Muscle of back (tissue), 11 donors: ENCODE data around the gene CAPN9. TPM values are rescaled to one million over a fixed set of nuclear protein-coding genes. Genes with fewer than 3 reads are reported as not detected.
"Not testable (repeated sequence)": the region's sequence is repeated elsewhere in the genome, so short reads cannot be mapped to it uniquely, and the experiment has no call there.

ENCODE experiments used
- DNase-seq, 3 donors: peaks; one replicate each; pipeline versions ENCODE4 v3.0.0 to v3.0.0-alpha.2; 2013
- polyA plus RNA-seq, 10 donors: library from polyadenylated mRNA; unstranded; fragments of 120-200 nt; gene quantifications; one replicate each; pipeline ENCODE4 v1.2.1, GENCODE V29; 2013; ENCODE audit not compliant: insufficient read length in 10 of 10

CAPN9 gene
- polyA plus RNA-seq, 10 donors: 0.50 to 1.3 (median 0.83) TPM

- DNase-seq: no peak
These were observed 74.2 kb downstream of the CAPN9 start for GRCh38 chr1:230821346-230821745.

DNA sequence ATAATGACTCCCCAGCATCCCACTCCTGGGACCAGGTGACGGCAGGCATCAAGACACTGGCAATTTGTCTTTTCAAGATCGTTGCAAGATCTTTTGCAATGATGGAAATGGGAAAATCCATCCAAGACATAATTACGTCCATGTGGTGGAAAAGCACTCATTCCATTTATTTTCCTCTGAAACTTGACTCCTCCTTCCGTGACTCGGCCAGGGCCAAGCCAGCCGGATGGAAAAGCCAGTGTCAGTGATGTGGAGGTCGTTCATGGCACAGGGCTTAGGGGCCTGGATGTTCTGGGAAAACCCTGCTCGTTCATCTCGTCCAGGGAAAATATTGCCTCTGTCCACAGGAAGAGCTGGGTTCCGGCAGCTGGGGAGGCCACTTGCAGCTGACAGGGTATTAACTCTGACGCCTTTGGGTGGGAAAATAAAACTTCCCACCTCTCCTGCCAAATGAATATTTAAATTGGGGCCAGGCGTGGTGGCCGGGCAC lies 74.9 kb downstream of the CAPN9 start:
- peak; percentile 77 to 94 (median 85) for DNase-seq

- DNase-seq: peak; percentile 52 to 94 (median 84)
These were observed 76.2 kb downstream of the CAPN9 start for GRCh38 chr1:230823426-230823825.

DNA sequence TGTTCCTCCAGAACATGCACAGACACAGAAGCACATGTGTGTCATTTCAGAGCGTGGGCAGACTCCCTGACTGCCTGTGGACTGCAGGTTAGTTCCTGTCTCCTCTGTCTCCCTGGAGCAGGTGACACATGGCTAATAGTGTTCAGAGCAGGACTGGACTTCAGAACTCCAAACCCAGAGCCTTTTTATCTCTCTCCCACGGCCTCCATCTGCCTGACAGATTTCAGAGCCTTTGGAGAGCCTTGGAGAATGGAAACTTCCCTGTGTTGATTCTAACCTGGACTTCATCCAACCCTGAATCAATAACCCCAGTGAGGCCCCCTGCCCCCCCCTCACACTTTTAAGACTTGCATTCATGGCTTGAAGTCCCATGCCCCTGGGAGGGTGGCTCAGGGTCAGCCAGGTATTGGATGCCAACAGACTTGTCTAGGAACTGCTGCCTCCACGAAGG lies 76.8 kb downstream of the CAPN9 start:
- no peak for DNase-seq

- peak in 1 of 3 donors; percentile 65 for DNase-seq
These were observed 77.3 kb downstream of the CAPN9 start for GRCh38 chr1:230824551-230824918.

DNA sequence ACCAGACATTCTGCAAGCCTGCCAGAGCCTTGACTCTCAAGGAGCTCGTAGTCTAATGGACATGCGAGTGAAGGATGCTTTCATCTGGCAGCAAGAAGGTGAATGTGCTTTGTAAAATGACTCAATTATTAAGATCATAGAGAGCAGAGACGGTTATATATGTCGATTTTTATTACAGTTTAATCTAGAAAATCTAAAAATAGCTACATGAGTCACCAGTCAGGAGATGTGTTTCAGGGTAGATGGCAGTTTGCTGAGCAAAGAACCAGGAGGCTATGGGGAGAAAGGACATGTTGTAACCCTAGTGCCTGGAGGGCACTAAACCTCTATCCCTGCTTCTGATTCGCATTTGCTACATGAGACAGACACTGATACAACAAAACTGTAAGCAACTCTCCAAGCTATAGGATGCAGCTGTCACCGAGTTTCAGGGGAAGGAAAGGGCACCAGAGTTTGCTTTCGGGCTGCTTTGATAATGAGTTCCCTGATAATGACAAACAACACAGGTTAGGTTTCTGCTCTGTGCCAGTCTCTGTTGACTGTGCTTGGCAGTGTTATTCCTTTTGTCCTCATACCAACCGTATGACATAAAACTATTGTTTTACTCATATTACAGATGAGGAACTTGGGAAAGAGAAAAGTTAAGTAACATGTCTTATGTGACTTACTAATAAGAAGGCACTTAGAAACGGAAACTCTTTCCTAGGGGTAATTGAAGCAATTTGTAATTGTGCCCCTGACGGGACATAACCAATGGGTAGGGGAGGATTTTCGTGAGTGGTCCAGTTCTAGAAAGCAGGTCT lies 77.9 kb downstream of the CAPN9 start:
- peak in 2 of 3 donors; percentile 38 to 74 for DNase-seq

- no peak for DNase-seq
These were observed 78.6 kb downstream of the CAPN9 start for GRCh38 chr1:230825761-230826160.

DNA sequence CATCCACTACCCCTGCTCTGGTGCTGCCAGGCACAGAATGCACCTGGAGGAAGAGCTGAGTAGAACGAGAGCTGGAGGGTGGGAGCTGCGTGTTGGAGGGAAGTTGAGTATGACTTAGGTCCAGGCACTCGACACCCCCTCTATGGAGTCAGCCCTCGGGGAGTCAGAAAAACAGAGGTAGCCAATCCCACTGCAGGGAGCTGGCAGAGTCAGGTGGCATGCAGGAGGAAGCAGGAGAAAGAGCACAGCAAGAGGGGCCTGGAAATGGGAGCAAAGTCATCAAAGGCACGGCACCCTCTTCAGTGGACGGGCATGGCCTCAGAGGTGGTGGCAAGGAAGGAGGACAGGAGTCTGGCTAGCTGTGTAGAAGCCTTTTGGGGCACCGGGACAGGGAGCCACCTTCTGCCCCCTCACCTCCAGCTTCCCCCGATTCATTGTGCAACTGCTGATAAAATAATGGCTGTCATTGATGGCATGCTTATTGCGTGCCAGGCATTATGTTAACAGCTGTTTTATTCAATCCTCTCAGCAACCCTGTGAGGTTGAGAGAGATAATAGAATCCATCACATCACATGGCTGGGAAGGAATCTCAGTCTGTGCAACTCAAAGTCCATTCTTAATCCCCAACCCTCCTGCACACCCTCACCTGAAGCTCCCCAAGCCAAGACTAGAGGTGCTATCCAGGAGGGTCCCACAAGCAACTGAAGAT lies 79.1 kb downstream of the CAPN9 start:
- DNase-seq: peak in 1 of 3 donors; percentile 38

DNA sequence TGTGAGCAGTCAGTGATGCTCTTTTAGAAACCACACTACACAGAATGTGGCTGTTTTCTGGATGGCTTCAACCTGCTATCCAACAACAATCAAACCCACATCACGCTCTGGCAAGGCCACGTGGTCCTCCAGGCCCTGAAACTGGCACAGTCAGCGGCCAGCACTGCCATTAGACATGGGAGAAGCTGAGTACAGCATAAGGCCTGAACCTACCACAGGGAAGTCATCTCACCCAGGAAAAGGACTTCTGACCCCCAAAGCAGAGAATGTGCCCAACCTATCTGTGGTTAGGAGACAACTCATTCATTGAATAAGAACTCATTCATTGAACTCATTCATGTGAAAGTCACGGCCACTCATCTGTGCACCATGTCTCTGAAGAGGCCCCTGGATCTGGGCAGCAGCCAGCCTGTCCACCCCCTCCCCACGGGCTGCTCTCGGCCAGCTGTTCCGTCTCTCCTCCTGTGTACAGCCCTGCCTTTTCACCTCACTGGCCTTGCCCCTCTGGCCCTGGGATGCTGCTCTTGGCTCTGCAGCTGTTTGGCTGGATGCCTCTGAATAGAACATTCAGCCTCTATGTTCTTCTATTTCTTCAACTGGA lies 80.0 kb downstream of the CAPN9 start:
- DNase-seq: peak in 2 of 3 donors; percentile 72 to 88

- no peak for DNase-seq
These were observed 80.6 kb downstream of the CAPN9 start for GRCh38 chr1:230827801-230828200.

DNA sequence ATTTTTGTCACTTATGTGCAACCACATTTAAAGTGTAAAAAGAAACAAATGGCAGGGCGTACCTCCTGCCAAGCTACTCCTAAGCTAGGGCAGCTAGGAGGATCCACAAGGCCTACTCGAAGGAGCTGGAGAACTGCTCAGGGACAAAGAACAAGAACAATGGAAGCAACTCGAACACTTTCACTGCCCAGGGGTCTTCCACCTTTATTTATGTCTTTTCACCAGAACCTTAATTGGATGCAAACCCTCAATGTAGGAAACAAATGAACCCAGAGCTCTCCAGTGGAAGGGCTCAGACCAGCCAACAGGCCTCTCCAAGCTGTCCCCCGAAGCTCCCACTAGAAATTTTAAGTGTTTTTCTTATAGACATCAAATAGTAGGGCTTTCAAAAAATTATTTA lies 81.2 kb downstream of the CAPN9 start:
- no peak for DNase-seq

GRCh38 chr1:230831771-230832170 lies 84.6 kb downstream of the CAPN9 start:
- peak in 2 of 3 donors; percentile 68 to 81 for DNase-seq

- DNase-seq: no peak
These were observed 85.3 kb downstream of the CAPN9 start for GRCh38 chr1:230832476-230832875.

GRCh38 chr1:230833511-230833910 lies 86.3 kb downstream of the CAPN9 start:
- no peak for DNase-seq

DNA sequence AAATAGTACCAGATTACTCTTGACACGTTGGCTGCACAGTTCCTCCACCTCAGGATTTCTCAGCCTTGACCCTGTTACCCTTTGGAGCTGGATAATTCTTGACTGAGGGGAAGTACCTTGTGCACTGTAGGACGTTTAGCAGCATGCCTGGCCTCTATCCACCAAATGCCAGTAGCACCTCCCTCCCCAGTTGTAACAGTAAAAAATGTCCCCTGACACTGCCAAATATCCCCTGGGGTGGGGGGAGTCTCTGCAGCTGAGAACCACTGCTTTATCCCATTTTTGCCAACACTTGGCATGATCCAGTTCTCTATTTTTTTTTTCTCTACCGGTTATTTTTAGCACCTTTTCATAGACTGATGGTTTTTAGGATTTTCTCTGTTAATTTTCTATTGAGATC lies 87.1 kb downstream of the CAPN9 start:
- no peak for DNase-seq

GRCh38 chr1:230836347-230836746 lies 89.2 kb downstream of the CAPN9 start:
- DNase-seq: no peak

DNA sequence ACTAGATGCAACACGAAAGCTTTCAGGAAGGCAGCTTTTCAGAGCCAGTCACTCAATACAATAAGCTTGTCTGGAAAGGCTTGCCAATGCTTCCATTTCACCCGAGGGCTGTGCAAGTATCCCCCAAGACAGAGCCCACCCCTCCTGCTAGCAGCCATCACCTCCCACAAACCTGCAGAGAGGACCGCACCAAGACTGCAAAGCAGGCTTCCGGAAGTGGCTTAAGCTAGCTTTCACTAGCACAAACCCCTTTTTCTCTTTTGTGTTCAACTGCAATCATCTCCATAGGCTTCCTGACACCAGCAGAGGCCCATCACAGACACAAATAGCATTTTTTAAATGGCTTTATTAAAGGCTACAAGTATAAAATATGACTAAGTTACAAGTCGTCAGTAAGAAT lies 89.6 kb downstream of the CAPN9 start:
- DNase-seq: no peak

GRCh38 chr1:230839173-230839572 lies 92.0 kb downstream of the CAPN9 start:
- peak in 1 of 3 donors; percentile 36 for DNase-seq

- no peak for DNase-seq
These were observed 95.6 kb downstream of the CAPN9 start for GRCh38 chr1:230842801-230843200.

GRCh38 chr1:230843503-230844309 lies 96.5 kb downstream of the CAPN9 start:
- DNase-seq: no peak

DNA sequence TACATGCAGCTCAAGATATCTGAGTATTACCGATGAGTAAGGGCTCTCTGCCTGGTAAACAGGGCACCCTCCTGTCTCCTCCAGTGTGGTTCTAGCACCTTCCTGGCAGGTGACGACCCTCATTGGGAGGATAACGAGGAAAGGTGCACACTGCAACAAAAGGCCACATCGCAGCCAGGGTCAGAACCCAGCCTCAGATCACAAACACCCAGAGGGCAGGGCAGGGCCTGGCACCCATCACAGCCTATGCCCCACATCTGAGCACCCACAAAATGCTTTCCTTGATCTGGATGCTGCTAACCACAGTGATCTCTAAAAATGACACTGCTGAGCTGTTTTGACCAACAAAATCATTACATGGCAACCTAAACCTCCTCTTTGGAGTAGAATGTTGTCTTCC lies 97.4 kb downstream of the CAPN9 start:
- DNase-seq: no peak

- not testable (repeated sequence) for DNase-seq
These were observed 98.0 kb downstream of the CAPN9 start for GRCh38 chr1:230845184-230845583.
